PC-3 (cell line): ENCODE results near the gene NFKB2.
A peak's percentile ranks its signal among the peaks of the same experiment; 100 is the strongest.

ENCODE experiments used
- EZH2 ChIP-seq: fragments of 300-600 bp; sonication (generic); IDR thresholded peaks from one replicate; pipeline ENCODE4 v1.6.1; 2017; ENCODE audit warnings: antibody characterized with exemption, mild to moderate bottlenecking, low read length; ENCODE audit not compliant: unreplicated experiment
- TF ChIP-seq, protein P1 (sequence below): fragments of 300-600 bp; sonication (generic); conservative IDR thresholded peaks from 2 replicates; pipeline ENCODE4 v1.5.1; 2017; ENCODE audit warnings: antibody characterized with exemption, low read depth, mild to moderate bottlenecking, low read length

DNA sequence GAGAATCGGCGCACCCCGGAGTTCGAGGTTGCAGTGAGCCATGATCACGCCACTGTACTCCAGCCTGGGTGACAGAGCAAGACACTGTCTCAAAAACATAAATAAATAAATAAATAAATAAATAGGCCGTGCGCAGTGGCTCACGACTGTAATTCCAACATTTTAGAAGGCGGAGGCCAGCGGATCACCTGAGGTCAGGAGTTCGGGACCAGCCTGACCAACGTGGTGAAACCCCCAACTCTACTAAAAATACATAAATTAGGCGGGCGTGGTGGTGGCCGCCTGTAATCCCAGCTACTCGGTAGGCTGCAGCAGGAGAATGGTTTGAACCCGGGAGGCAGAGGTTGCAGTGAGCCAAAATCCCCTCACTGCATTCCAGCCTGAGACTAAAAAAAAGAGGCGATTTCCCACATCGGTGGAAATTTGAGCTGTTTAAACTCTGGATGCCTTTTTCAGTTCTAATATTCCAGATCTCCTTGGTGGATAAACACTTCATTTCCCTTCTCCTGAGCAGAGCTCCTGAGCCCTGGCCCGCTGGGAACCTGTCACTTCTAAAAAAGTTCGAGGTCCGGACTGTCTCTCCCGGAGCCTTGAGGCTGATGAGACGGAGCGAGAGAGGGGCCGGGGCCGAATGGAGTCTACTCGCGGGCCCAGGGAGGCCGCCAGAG is 2.0 kb upstream of the NFKB2 start:
- TF ChIP-seq, protein P1, sequence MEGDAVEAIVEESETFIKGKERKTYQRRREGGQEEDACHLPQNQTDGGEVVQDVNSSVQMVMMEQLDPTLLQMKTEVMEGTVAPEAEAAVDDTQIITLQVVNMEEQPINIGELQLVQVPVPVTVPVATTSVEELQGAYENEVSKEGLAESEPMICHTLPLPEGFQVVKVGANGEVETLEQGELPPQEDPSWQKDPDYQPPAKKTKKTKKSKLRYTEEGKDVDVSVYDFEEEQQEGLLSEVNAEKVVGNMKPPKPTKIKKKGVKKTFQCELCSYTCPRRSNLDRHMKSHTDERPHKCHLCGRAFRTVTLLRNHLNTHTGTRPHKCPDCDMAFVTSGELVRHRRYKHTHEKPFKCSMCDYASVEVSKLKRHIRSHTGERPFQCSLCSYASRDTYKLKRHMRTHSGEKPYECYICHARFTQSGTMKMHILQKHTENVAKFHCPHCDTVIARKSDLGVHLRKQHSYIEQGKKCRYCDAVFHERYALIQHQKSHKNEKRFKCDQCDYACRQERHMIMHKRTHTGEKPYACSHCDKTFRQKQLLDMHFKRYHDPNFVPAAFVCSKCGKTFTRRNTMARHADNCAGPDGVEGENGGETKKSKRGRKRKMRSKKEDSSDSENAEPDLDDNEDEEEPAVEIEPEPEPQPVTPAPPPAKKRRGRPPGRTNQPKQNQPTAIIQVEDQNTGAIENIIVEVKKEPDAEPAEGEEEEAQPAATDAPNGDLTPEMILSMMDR, result peak; percentile 74
- TF ChIP-seq EZH2, result no peak
